DMS153 treated with DMSO at 0.1 percent for 48 hours (cell line): ENCODE results near the gene CA5A.
"Not testable (repeated sequence)": the region's sequence is repeated elsewhere in the genome, so short reads cannot be mapped to it uniquely, and the experiment has no call there.

Source experiments
- DNase-seq: peaks from one replicate; lab custom pipeline; 2025; ENCODE audit not compliant: unreplicated experiment; lab: John Stamatoyannopoulos, UW

CA5A gene

GRCh38 chr16:87897521-87898505 is 38.5 kb downstream of the CA5A start:
- no peak for DNase-seq

GRCh38 chr16:87896924-87897520 is 39.3 kb downstream of the CA5A start:
- DNase-seq = not testable (repeated sequence)

GRCh38 chr16:87896176-87896890 is 40.0 kb downstream of the CA5A start:
- DNase-seq = not testable (repeated sequence)

GRCh38 chr16:87895641-87896141 is 40.6 kb downstream of the CA5A start:
- DNase-seq = no peak

- DNase-seq = not testable (repeated sequence)
Measured at GRCh38 chr16:87894005-87894404, 42.3 kb downstream of the CA5A start.

- no peak for DNase-seq
Measured at GRCh38 chr16:87891764-87892163, 44.6 kb downstream of the CA5A start.

GRCh38 chr16:87889762-87890161 is 46.6 kb downstream of the CA5A start:
- DNase-seq = not testable (repeated sequence)

- not testable (repeated sequence) for DNase-seq
Measured at GRCh38 chr16:87888346-87888745, 48.0 kb downstream of the CA5A start.

GRCh38 chr16:87887931-87888330 is 48.4 kb downstream of the CA5A start:
- DNase-seq = not testable (repeated sequence)

GRCh38 chr16:87885371-87885967 is 50.9 kb downstream of the CA5A start:
- DNase-seq = not testable (repeated sequence)

GRCh38 chr16:87882436-87883019 is 53.8 kb downstream of the CA5A start:
- no peak for DNase-seq

GRCh38 chr16:87881324-87882200 is 54.8 kb downstream of the CA5A start:
- no peak for DNase-seq

GRCh38 chr16:87880117-87880696 is 56.1 kb downstream of the CA5A start:
- DNase-seq = no peak

- DNase-seq = not testable (repeated sequence)
Measured at GRCh38 chr16:87879411-87880013, 56.8 kb downstream of the CA5A start.

GRCh38 chr16:87878704-87879103 is 57.6 kb downstream of the CA5A start:
- no peak for DNase-seq

GRCh38 chr16:87877942-87878507 is 58.3 kb downstream of the CA5A start:
- DNase-seq = no peak

- DNase-seq = no peak
Measured at GRCh38 chr16:87874639-87875427, 61.5 kb downstream of the CA5A start.
